ENCODE results near the gene OR4K14.

- TF ChIP-seq CTCF (IDR thresholded peaks at IDR 0.05; ENCODE audit: borderline replicate concordance, extremely low read depth, low read length, poor library complexity, severe bottlenecking) (no peak), EZH2 (IDR thresholded peaks at IDR 0.05; ENCODE audit: borderline replicate concordance, low read depth, low read length, severe bottlenecking) (no peak)
Measured at GRCh38 chr14:20044243-20044642, 25.1 kb upstream of the OR4K14 start.

Data from DND-41 (cell line).